ENCODE results near the gene ACSM6. TPM values are rescaled to one million over a fixed set of nuclear protein-coding genes. Genes with fewer than 3 reads are reported as not detected.

The ACSM6 gene
- total RNA-seq, 4 donors from 2014 or later, result not detected

- H3K36me3 ChIP-seq, result no peaks in the 10 kb centered on the region
- no peaks in the 10 kb centered on the region for H3K4me1 ChIP-seq
- intact Hi-C loops (cut with DNase I), result no loop called here
- H3K27ac ChIP-seq (replicated peaks in 1 of 4), result no peak overlapping the region
- H3K9me3 ChIP-seq, result peaks cover 0 to 5% (median 0%) of the 10 kb centered on the region in 4 donors
- DNase-seq (ENCODE audit: extremely low spot score), result no peak
- no peak for TF ChIP-seq POLR2AphosphoS5 (IDR thresholded peaks at IDR 0.05)
- no peak for TF ChIP-seq POLR2A (IDR thresholded peaks at IDR 0.05; ENCODE audit: low read depth)
- no peak for TF ChIP-seq CTCF (IDR thresholded peaks at IDR 0.05)
- TF ChIP-seq EP300 (IDR thresholded peaks at IDR 0.05), result no peak
- WGBS, result 92% methylated on average over 1 of the region's 1 CpG
- no peaks in the 10 kb centered on the region for H3K27me3 ChIP-seq
- no peak overlapping the region for H3K4me3 ChIP-seq
Measured at GRCh38 chr10:95172851-95173250, 21.2 kb upstream of the ACSM6 start.

- Histone ChIP-seq H3K27me3 (no peaks in the 10 kb centered on the region), H3K4me1 (no peaks in the 10 kb centered on the region), H3K27ac (replicated peaks in 1 of 4) (no peak overlapping the region), H3K36me3 (no peaks in the 10 kb centered on the region), H3K9me3 (peaks cover 0 to 5% (median 0%) of the 10 kb centered on the region in 4 donors), H3K4me3 (no peak overlapping the region)
- WGBS, result 100% methylated on average over 2 of the region's 2 CpGs
- intact Hi-C loops (cut with DNase I), result no loop called here
- no peak for DNase-seq (ENCODE audit: extremely low spot score)
- TF ChIP-seq POLR2A (IDR thresholded peaks at IDR 0.05; ENCODE audit: low read depth), result no peak
- TF ChIP-seq POLR2AphosphoS5 (IDR thresholded peaks at IDR 0.05), result no peak
- TF ChIP-seq EP300 (IDR thresholded peaks at IDR 0.05), result no peak
- TF ChIP-seq CTCF (IDR thresholded peaks at IDR 0.05), result no peak
Measured at GRCh38 chr10:95176101-95176500, 17.9 kb upstream of the ACSM6 start.

GRCh38 chr10:95177429-95177828 lies 16.6 kb upstream of the ACSM6 start:
- no peak for TF ChIP-seq POLR2AphosphoS5 (IDR thresholded peaks at IDR 0.05)
- no peak for TF ChIP-seq POLR2A (IDR thresholded peaks at IDR 0.05; ENCODE audit: low read depth)
- TF ChIP-seq CTCF (IDR thresholded peaks at IDR 0.05), result no peak
- no peak for TF ChIP-seq EP300 (IDR thresholded peaks at IDR 0.05)

DNA sequence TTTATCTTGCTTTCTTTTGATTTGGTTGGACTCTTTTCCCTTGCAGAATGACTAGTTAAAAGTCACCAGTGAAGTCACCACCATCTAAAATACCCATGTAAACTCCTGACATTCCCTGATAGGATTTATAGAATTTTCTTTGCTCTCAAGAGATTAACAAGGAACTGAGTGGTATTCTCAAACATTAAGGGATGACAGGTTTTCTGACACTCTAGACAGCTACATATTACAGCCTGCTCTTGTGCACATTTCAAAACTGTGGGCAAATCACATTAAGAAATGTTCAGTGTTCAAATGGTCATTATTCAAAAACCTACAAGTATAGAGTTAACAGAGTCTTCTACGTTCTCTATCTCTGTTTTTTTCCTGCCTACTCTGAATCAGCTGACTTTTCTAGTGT lies 15.8 kb upstream of the ACSM6 start:
- peaks cover 0 to 5% (median 0%) of the 10 kb centered on the region in 4 donors for H3K9me3 ChIP-seq
- H3K4me1 ChIP-seq, result peaks cover 0 to 9% (median 2%) of the 10 kb centered on the region in 4 donors
- no peaks in the 10 kb centered on the region for H3K27me3 ChIP-seq
- no peak overlapping the region for H3K4me3 ChIP-seq
- no peak overlapping the region for H3K27ac ChIP-seq (replicated peaks in 1 of 4)
- WGBS, result 72% methylated on average over 1 of the region's 1 CpG
- intact Hi-C loops (cut with DNase I), result no loop called here
- no peak for DNase-seq (ENCODE audit: extremely low spot score)
- TF ChIP-seq POLR2AphosphoS5 (IDR thresholded peaks at IDR 0.05) (no peak), POLR2A (IDR thresholded peaks at IDR 0.05; ENCODE audit: low read depth) (no peak), EP300 (IDR thresholded peaks at IDR 0.05) (no peak), CTCF (IDR thresholded peaks at IDR 0.05) (no peak)
- H3K36me3 ChIP-seq, result no peaks in the 10 kb centered on the region

More at GRCh38 chr10:95177429-95177828, 16.6 kb upstream of the ACSM6 start:
- intact Hi-C loops (cut with DNase I), result no loop called here
- Histone ChIP-seq H3K36me3 (no peaks in the 10 kb centered on the region), H3K4me1 (peaks cover 0 to under 1% (median 0%) of the 10 kb centered on the region in 4 donors), H3K27me3 (no peaks in the 10 kb centered on the region), H3K27ac (replicated peaks in 1 of 4) (no peak overlapping the region), H3K4me3 (no peak overlapping the region), H3K9me3 (peaks cover 0 to 5% (median 0%) of the 10 kb centered on the region in 4 donors)
- DNase-seq (ENCODE audit: extremely low spot score), result no peak

GRCh38 chr10:95178797-95179196 lies 15.2 kb upstream of the ACSM6 start:
- intact Hi-C loops (cut with DNase I), result no loop called here

More at GRCh38 chr10:95178797-95179196, 15.2 kb upstream of the ACSM6 start:
- TF ChIP-seq EP300 (IDR thresholded peaks at IDR 0.05) (no peak), POLR2A (IDR thresholded peaks at IDR 0.05; ENCODE audit: low read depth) (no peak), POLR2AphosphoS5 (IDR thresholded peaks at IDR 0.05) (no peak), CTCF (IDR thresholded peaks at IDR 0.05) (no peak)
- Histone ChIP-seq H3K27me3 (no peaks in the 10 kb centered on the region), H3K4me1 (peaks cover 0 to 10% (median 5%) of the 10 kb centered on the region in 4 donors), H3K4me3 (no peak overlapping the region), H3K36me3 (no peaks in the 10 kb centered on the region), H3K9me3 (peaks cover 0 to 5% (median 0%) of the 10 kb centered on the region in 4 donors), H3K27ac (replicated peaks in 1 of 4) (no peak overlapping the region)
- 90% methylated on average over 1 of the region's 1 CpG for WGBS
- DNase-seq (ENCODE audit: extremely low spot score), result no peak
